MM.1S (cell line): ENCODE results near the gene IFIT1.
A peak's percentile ranks its signal among the peaks of the same experiment; 100 is the strongest.
"Not testable (repeated sequence)": the region's sequence is repeated elsewhere in the genome, so short reads cannot be mapped to it uniquely, and the experiment has no call there.

Experiments
- DNase-seq: peaks from one replicate; pipeline ENCODE4 v3.0.0-alpha.2; 2015
- H2AFZ ChIP-seq: fragments of 300-600 bp; sonication (generic); 2 replicates; pipeline ENCODE4 v1.6.0; 2016; ENCODE audit warnings: antibody characterized with exemption, low read length
- H3F3A ChIP-seq: fragments of 300-600 bp; sonication (generic); 2 replicates; pipeline ENCODE4 v1.6.1; 2016; ENCODE audit warnings: mild to moderate bottlenecking, antibody characterized with exemption, low read length, moderate library complexity, mixed read lengths; ENCODE audit not compliant: insufficient read depth
- H3K27ac ChIP-seq: fragments of 300-600 bp; sonication (generic); 2 replicates; pipeline ENCODE4 v1.5.1; 2016; ENCODE audit warnings: mild to moderate bottlenecking, low read length
- H3K27me3 ChIP-seq: fragments of 300-600 bp; sonication (generic); replicated peaks from 2 replicates; pipeline ENCODE4 v1.6.0; 2016; ENCODE audit warnings: low read length; ENCODE audit not compliant: insufficient read depth
- H3K36me3 ChIP-seq: fragments of 300-600 bp; sonication (generic); replicated peaks from 2 replicates; pipeline ENCODE4 v1.6.1; 2016; ENCODE audit warnings: mild to moderate bottlenecking, low read length, mixed read lengths; ENCODE audit not compliant: insufficient read depth
- H3K4me1 ChIP-seq: fragments of 300-600 bp; sonication (generic); 2 replicates; pipeline ENCODE4 v1.6.1; 2016; ENCODE audit warnings: low read length, mixed read lengths
- H3K4me2 ChIP-seq: fragments of 300-600 bp; sonication (generic); 2 replicates; pipeline ENCODE4 v1.6.0; 2016; ENCODE audit warnings: low read depth, low read length
- H3K4me3 ChIP-seq: fragments of 300-600 bp; sonication (generic); 2 replicates; pipeline ENCODE4 v1.5.1; 2016; ENCODE audit warnings: low read length, mixed read lengths
- H3K79me2 ChIP-seq: fragments of 300-600 bp; sonication (generic); 2 replicates; pipeline ENCODE4 v1.6.1; 2016; ENCODE audit warnings: mixed run types, low read length, mixed read lengths
- H3K9ac ChIP-seq: fragments of 300-600 bp; sonication (generic); 2 replicates; pipeline ENCODE4 v1.6.1; 2016; ENCODE audit warnings: low read length, mixed read lengths
- H3K9me2 ChIP-seq: fragments of 300-600 bp; sonication (generic); replicated peaks from 2 replicates; pipeline ENCODE4 v1.6.1; 2016; ENCODE audit warnings: mild to moderate bottlenecking, low read length, mixed read lengths; ENCODE audit not compliant: insufficient read depth
- H3K9me3 ChIP-seq: fragments of 300-600 bp; sonication (generic); replicated peaks from 2 replicates; pipeline ENCODE4 v1.6.1; 2016; ENCODE audit warnings: mild to moderate bottlenecking, low read length, mixed read lengths; ENCODE audit not compliant: insufficient read depth
- H4K20me1 ChIP-seq: fragments of 300-600 bp; sonication (generic); 2 replicates; pipeline ENCODE4 v1.6.1; 2016; ENCODE audit warnings: mild to moderate bottlenecking, low read length, moderate library complexity, mixed read lengths; ENCODE audit not compliant: insufficient read depth
- CTCF ChIP-seq: fragments of 300-600 bp; sonication (generic); IDR thresholded peaks from 2 replicates; pipeline ENCODE4 v1.5.1; 2016; ENCODE audit warnings: antibody characterized with exemption, low read length, mixed read lengths
- EZH2 ChIP-seq: fragments of 300-600 bp; sonication (generic); optimal IDR thresholded peaks from 2 replicates; pipeline ENCODE3; 2017; ENCODE audit warnings: low read depth, mild to moderate bottlenecking, antibody characterized with exemption, low read length, mixed read lengths
- EZH2phosphoT487 ChIP-seq: fragments of 300-600 bp; sonication (generic); IDR thresholded peaks from 2 replicates; pipeline ENCODE4 v1.6.1; 2018; ENCODE audit warnings: antibody characterized with exemption, low read length

The IFIT1 gene

DNA sequence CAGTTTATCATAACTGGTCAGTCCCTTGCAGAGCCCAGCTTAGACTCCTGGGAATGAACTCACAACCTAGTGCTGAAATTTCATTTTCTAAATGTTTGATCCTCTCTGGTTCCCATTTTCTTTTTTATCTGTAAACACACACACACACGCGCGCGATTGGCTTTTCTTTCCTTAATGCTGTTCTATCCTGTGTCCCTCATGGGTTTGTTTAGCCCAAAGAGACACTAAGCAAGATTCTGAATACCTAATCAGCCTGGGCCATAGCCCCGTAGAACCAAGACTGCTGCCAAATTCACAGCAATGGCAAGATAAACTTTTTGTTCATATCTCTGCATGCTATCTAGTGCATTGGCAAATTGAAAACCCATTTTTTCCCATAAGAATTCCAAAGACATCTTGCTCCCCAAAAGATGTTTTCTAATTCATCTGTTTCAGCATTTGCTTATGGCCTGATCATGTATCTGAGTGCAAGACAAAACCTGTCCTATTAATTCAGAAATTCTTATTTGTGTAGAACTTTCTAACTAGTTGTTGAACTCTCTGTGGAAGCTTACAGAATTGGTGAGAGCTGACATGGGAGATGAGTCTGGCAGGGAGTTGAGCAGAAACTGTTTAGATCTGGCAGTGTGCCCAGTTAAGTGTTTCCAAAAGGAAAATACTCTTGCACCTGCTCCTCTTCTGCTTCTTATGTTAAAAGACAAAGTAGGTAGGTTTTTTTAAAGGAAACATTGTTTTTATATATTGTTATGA is 1.8 kb upstream of the IFIT1 start:
- Histone ChIP-seq H3K79me2 (no peaks in the 10 kb centered on the region), H3K9me2 (no peaks in the 10 kb centered on the region), H2AFZ (no peak overlapping the region), H3K9ac (no peak overlapping the region), H3K9me3 (no peaks in the 10 kb centered on the region), H3K4me2 (peak overlapping the region; percentile 4; the same call in 1 of the 2 replicates), H3K4me3 (no peak overlapping the region), H3F3A (peaks cover 28% of the 10 kb centered on the region), H3K27ac (no peak overlapping the region), H3K27me3 (no peaks in the 10 kb centered on the region), H3K4me1 (peaks cover 23% of the 10 kb centered on the region), H3K36me3 (no peaks in the 10 kb centered on the region), H4K20me1 (no peaks in the 10 kb centered on the region)
- no peak for TF ChIP-seq EZH2
- no peak for TF ChIP-seq EZH2phosphoT487
- TF ChIP-seq CTCF: no peak
- peak; percentile 20 for DNase-seq

GRCh38 chr10:89391226-89391576 is 1.2 kb upstream of the IFIT1 start:
- H3K79me2 ChIP-seq, DNase-seq, H3K9me2 ChIP-seq, H2AFZ ChIP-seq, H3K27me3 ChIP-seq, H3K36me3 ChIP-seq, H3K9ac ChIP-seq, H3K9me3 ChIP-seq, H3K27ac ChIP-seq, H3K4me3 ChIP-seq, H4K20me1 ChIP-seq: not testable (repeated sequence)
- Histone ChIP-seq H3K4me1 (peaks cover 23% of the 10 kb centered on the region), H3K4me2 (peak overlapping the region; percentile 76; the same call in 1 of the 2 replicates), H3F3A (peaks cover 28% of the 10 kb centered on the region)

- peaks cover 28% of the 10 kb centered on the region for H3F3A ChIP-seq
- no peaks in the 10 kb centered on the region for H3K27me3 ChIP-seq
- H3K9ac ChIP-seq: no peak overlapping the region
- H3K9me3 ChIP-seq: no peaks in the 10 kb centered on the region
- peak; percentile 82 for DNase-seq
- peaks cover 23% of the 10 kb centered on the region for H3K4me1 ChIP-seq
- no peak for TF ChIP-seq EZH2
- TF ChIP-seq CTCF: no peak
- TF ChIP-seq EZH2phosphoT487: no peak
- H3K27ac ChIP-seq: peak overlapping the region; percentile 78; the same call in 1 of the 2 replicates
- no peak overlapping the region for H2AFZ ChIP-seq
- H3K36me3 ChIP-seq: no peaks in the 10 kb centered on the region
- H4K20me1 ChIP-seq: no peaks in the 10 kb centered on the region
- no peaks in the 10 kb centered on the region for H3K79me2 ChIP-seq
- no peaks in the 10 kb centered on the region for H3K9me2 ChIP-seq
- H3K4me3 ChIP-seq: peak overlapping the region; percentile 35
- peak overlapping the region; percentile 76 for H3K4me2 ChIP-seq
Observed at GRCh38 chr10:89392974-89393373, 551 bp downstream of the IFIT1 start.

DNA sequence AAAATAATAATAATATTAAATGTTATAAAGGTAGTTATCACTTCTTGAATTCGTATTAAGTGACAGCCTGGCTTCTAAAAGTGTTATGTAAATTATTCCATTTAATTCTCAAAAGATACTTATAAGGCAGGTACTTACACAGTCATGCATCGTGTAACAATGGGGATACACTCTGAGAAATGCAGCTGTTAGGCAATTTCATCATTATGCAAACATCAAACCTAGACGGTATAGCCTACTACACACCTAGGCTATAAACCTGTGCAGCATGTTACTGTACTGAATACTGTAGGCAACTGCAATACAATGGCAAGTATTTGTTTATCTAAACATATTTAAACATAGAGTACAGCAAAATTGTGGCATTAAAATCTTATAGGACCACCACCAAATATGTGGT is 1.5 kb downstream of the IFIT1 start:
- no peak overlapping the region for H3K4me3 ChIP-seq
- TF ChIP-seq EZH2 (no peak), EZH2phosphoT487 (no peak), CTCF (no peak)
- H3K4me1 ChIP-seq: peaks cover 23% of the 10 kb centered on the region

More for the DNA sequence above, 1.5 kb downstream of the IFIT1 start:
- Histone ChIP-seq H3K9ac (no peak overlapping the region), H2AFZ (no peak overlapping the region), H3K27me3 (no peaks in the 10 kb centered on the region), H4K20me1 (no peaks in the 10 kb centered on the region), H3K79me2 (no peaks in the 10 kb centered on the region), H3F3A (peaks cover 28% of the 10 kb centered on the region), H3K9me3 (no peaks in the 10 kb centered on the region), H3K9me2 (no peaks in the 10 kb centered on the region), H3K36me3 (no peaks in the 10 kb centered on the region), H3K27ac (no peak overlapping the region), H3K4me2 (no peak overlapping the region)
- DNase-seq: no peak
